GM21423 (cell line): ENCODE data around the gene SULF2.

Experiments used
- ATAC-seq: cut with Tn5 transposase; IDR thresholded peaks from one replicate; pipeline ENCODE4 v1.9.1; 2021; ENCODE audit warnings: mild to moderate bottlenecking, moderate library complexity; ENCODE audit not compliant: unreplicated experiment

SULF2 gene

GRCh38 chr20:47688385-47689381 lies 96.6 kb downstream of the SULF2 start:
- no peak for ATAC-seq

GRCh38 chr20:47687095-47687987 lies 97.9 kb downstream of the SULF2 start:
- no peak for ATAC-seq

GRCh38 chr20:47686545-47686944 lies 98.7 kb downstream of the SULF2 start:
- ATAC-seq = no peak

DNA sequence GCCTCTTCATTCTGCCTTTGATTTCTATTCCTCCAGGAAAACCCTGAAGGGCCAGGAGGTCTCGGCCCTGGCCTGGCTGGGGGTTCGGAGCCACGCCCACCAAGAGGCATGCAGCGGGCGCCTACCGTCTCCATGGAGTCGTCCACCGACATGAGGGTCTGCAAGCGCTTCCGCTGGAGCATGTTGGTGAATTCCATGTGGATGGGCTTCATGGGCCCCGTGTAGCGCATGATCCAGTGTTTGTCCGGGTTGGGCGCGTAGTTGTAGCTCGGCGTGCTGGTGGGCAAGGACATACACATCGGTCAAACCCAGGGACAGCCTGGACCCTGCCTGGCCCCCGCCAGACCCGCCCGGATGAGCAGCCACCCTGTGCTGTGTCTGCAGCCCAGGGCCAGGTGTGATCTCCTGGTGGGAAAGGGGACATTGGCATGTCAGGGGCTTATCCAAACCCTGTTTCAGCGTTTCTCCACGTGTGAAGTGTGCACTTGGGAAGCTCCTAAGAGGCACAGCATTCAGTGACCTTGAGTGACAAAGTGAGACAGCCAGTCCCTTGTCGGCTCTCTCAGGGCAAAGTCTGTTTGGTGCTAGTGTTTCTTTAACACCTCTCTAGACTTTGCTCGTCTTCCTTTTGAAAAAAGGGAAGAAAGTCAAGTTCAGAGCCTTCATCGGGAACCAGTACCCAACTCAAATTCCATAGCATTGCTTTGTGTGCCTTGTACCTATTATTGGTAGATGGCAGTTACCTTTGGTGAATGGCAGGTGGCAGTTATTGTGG lies 100.8 kb downstream of the SULF2 start:
- ATAC-seq = no peak

DNA sequence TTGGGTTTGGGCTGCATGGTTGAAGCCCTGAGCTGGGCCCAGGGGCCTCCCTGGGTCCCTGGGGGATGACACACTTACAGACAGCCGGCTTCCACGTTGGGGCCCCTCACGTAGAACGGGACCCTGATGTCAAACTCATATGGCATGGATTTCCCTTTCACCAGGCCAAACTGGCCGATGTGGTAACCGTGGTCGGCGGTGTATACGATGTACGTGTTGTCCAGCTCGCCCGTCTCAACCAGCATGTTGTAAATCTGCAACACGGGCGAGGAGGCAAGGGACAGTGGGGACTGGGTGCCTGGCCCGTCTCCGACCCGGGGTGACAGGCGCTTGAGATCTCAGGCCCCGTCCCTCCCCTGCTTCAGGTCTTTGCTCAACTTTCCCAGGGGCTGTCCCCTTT lies 102.4 kb downstream of the SULF2 start:
- ATAC-seq = no peak

DNA sequence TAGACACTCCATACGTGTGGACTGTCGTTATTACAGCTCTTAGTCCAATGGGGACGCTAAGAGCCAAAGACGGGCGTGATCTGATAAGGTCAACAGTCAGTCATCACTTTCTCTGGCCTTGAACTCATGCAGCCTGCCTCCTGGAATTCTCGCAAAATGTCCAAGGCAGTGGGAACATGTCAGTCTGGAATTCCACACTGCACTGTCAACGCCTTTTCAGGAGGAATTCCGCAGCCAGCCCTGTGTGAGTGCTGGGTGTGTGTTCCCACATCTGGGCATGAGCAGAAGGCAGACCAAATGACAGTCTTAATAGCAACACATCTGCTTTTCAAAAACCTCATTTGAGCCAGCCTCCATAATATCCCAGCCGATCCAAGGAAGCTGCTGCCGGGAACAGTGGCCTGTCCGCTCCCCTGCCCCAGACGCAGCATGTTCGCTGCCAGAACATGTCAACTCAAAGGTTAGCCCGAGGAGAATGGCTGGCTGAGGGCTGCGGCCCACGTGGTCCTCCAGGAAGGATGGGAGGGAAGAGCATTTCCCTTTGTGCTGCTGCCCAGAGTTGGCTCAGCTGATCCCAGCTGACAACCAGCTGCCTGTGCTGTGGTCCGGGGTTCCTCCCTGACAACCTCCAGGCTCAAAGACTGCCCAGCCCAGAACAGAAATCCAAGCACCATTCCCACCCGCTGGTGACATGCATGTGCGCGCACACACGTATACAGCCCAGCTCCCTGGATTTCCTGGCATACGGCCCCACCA lies 103.1 kb downstream of the SULF2 start:
- no peak for ATAC-seq

GRCh38 chr20:47680804-47681529 lies 104.3 kb downstream of the SULF2 start:
- no peak for ATAC-seq

DNA sequence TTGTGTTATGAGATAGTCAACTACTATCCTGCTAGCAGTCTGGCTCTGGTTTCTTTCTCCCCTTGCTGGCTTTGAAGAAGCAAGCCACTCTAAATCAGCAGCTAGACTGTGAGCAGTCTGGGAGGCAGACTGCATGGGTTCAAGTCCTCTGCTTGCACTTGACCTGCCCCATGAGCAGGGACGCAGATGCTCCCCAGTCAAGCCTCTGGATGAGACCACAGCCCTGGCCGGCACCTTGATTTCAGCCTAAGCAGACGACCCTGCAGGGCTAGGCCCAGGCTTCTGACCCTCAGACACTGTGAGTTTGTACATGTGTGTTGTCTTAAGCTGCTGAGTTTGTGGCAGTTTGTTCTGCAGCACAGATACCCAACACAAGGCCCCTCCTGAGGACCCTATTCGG lies 105.8 kb downstream of the SULF2 start:
- ATAC-seq = no peak

DNA sequence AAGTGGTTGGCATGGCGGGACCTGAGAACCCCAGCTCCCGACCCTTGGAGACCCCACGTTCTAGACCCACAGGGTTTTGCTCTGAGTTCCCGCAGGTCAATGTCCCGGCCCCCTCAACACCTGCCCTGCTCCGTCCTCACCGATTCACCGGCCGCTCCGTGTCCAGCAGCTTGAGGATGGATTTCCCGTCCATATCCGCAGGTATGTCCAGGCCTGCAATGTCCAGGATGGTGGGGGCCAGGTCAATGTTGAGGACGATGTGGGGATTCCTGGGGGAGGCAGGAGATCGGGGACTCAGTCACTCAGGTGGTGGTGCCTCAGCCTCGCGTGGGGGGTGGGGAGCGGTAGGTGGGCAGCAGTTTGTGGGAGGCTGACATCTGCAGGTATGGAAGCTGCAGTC lies 106.7 kb downstream of the SULF2 start:
- no peak for ATAC-seq

GRCh38 chr20:47677635-47678453 lies 107.4 kb downstream of the SULF2 start:
- no peak for ATAC-seq

DNA sequence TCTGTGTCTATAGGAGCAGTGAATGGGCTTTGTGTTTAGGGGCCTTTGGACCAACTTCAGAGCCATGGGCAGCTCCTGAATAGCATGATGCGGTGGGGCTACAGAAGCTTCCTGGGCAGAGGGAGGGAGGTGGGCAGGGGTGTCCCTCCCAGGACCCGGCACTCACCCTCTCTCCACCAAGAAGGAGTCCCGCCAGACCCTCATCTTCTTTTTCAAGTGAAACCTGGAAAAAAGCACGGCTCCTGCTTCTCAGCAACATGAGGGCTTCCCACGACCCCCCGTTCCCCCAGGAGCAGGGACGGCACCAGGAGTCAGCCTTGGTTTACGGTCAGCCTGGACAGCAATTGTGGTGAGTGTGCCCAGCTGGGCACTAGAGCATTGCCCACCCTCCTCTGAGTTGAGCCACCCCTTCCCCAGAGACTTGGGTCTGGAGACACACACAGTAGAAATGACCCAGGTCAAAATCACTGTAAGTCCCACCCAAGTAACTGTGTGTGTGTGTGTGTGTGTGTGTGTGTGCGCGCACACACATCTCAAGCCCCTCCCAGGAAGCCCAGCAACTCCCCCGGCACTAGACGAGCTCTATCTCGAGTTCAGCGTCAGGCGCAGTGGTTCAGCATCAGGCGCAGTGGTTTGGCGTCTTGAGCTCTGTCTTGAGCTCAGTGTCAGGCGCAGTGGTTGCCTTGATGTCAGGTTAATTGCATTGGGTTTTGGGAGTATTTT lies 108.2 kb downstream of the SULF2 start:
- no peak for ATAC-seq

GRCh38 chr20:47676219-47676721 lies 109.0 kb downstream of the SULF2 start:
- no peak for ATAC-seq

- ATAC-seq = no peak
Observed at GRCh38 chr20:47675190-47676142, 109.8 kb downstream of the SULF2 start.

- ATAC-seq = no peak
Observed at GRCh38 chr20:47674686-47675085, 110.6 kb downstream of the SULF2 start.

DNA sequence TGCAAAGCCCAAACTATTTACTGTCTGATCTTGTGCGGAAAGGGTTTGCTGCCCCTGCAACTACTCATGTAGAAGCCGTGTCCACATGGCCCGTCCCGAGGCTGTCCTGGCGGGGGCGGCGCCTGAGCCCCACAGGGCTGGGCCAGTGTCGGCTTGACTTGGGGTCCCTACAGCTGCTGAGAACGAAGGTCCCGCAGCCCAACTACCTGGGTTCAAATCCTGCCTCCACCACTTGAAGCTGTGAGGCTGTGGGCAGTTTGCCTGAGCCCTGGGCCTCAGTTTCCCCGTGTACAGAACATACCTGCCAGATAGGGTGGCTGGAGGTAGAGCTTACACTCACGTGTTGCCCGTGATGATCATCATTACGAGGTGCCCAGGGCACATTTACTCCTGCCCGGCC lies 111.1 kb downstream of the SULF2 start:
- no peak for ATAC-seq

- ATAC-seq = no peak
Observed at GRCh38 chr20:47673671-47673955, 111.7 kb downstream of the SULF2 start.
